ENCODE measurements around the gene VWF.

VWF gene

GRCh38 chr12:6115389-6115788 lies 9.1 kb downstream of the VWF start:
- in situ Hi-C loops (cut with MboI; ENCODE audit: low pct_unique_long_range_greater_than_20kb, low sequenced_read_pairs, unreplicated experiment) = no loop called here
- TF ChIP-seq CTCF (IDR thresholded peaks at IDR 0.05; ENCODE audit: extremely low read depth, insufficient read depth, missing control alignments) = no peak
- no peak for DNase-seq (ENCODE audit: low spot score)

GRCh38 chr12:6114476-6114870 lies 10.0 kb downstream of the VWF start:
- no peak for TF ChIP-seq CTCF (IDR thresholded peaks at IDR 0.05; ENCODE audit: extremely low read depth, insufficient read depth, missing control alignments)
- in situ Hi-C loops (cut with MboI; ENCODE audit: low pct_unique_long_range_greater_than_20kb, low sequenced_read_pairs, unreplicated experiment) = no loop called here
- DNase-seq (ENCODE audit: low spot score) = no peak

DNA sequence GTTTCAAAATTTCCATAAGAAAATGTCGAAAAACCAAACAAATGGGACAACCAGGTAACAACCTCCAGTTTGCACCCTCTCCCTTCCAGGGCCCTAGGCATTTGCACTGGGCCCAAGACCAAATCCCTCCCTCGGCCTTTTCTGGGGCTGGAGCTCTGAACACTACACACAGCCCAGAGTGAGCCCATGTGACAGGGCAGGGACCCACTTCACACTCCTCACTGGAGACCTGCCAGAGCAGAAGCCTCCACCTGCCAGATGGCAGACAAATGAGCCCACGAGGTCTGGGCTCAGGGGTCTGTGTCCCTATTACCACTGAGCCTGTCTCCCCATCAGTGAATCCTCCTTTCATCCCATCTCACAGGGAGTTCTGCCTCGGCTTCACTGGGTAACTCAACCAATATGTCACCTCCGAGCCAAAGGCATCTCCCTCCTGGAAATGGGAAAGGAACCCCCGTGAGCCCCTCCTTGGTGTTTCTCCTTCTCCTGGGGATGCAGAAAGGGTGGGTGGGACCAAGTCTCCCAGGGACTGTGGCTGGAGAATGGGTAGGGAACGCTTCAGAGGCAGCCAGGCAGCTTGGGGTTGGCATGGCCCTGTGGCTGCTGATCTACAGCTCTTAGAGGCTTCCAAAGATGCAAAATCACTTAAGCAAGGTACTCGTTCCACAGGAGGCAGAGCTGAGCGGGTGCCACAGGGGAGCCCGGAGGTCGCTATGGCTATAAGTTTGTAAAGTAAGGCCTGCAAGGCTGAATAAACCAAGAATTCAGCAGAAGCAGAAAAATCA lies 10.6 kb downstream of the VWF start:
- no peak for TF ChIP-seq CTCF (IDR thresholded peaks at IDR 0.05; ENCODE audit: extremely low read depth, insufficient read depth, missing control alignments)
- in situ Hi-C loops (cut with MboI; ENCODE audit: low pct_unique_long_range_greater_than_20kb, low sequenced_read_pairs, unreplicated experiment) = no loop called here
- DNase-seq (ENCODE audit: low spot score) = no peak

GRCh38 chr12:6112004-6112403 lies 12.5 kb downstream of the VWF start:
- no peak for TF ChIP-seq CTCF (IDR thresholded peaks at IDR 0.05; ENCODE audit: extremely low read depth, insufficient read depth, missing control alignments)
- DNase-seq (ENCODE audit: low spot score) = no peak
- in situ Hi-C loops (cut with MboI; ENCODE audit: low pct_unique_long_range_greater_than_20kb, low sequenced_read_pairs, unreplicated experiment) = no loop called here

GRCh38 chr12:6110006-6110405 lies 14.5 kb downstream of the VWF start:
- in situ Hi-C loops (cut with MboI; ENCODE audit: low pct_unique_long_range_greater_than_20kb, low sequenced_read_pairs, unreplicated experiment) = no loop called here
- TF ChIP-seq CTCF (IDR thresholded peaks at IDR 0.05; ENCODE audit: extremely low read depth, insufficient read depth, missing control alignments) = no peak
- DNase-seq (ENCODE audit: low spot score) = no peak

GRCh38 chr12:6106218-6106617 lies 18.3 kb downstream of the VWF start:
- no peak for TF ChIP-seq CTCF (IDR thresholded peaks at IDR 0.05; ENCODE audit: extremely low read depth, insufficient read depth, missing control alignments)
- in situ Hi-C loops (cut with MboI; ENCODE audit: low pct_unique_long_range_greater_than_20kb, low sequenced_read_pairs, unreplicated experiment) = no loop called here
- DNase-seq (ENCODE audit: low spot score) = no peak
